ENCODE measurements around the gene GORASP2. TPM values are rescaled to one million over a fixed set of nuclear protein-coding genes. Genes with fewer than 3 reads are reported as not detected.

GORASP2 gene
- polyA plus RNA-seq, 4 donors = 69.8 to 90.3 (median 85.3) TPM

- DNase-seq (ENCODE audit: low read depth in 4 of 4, low spot score in 2 of 4) = no peak
Observed at GRCh38 chr2:170922634-170923494, 6.2 kb upstream of the GORASP2 start.

GRCh38 chr2:170923799-170924198 lies 5.3 kb upstream of the GORASP2 start:
- no peak for DNase-seq (ENCODE audit: low read depth in 4 of 4, low spot score in 2 of 4)

GRCh38 chr2:170924969-170925368 lies 4.1 kb upstream of the GORASP2 start:
- no peak for DNase-seq (ENCODE audit: low read depth in 4 of 4, low spot score in 2 of 4)

GRCh38 chr2:170925923-170926322 lies 3.1 kb upstream of the GORASP2 start:
- DNase-seq (ENCODE audit: low read depth in 4 of 4, low spot score in 2 of 4) = no peak

GRCh38 chr2:170926743-170927297 lies 2.2 kb upstream of the GORASP2 start:
- no peak for DNase-seq (ENCODE audit: low read depth in 4 of 4, low spot score in 2 of 4)

GRCh38 chr2:170928036-170928823 lies 823 bp upstream of the GORASP2 start:
- no peak for DNase-seq (ENCODE audit: low read depth in 4 of 4, low spot score in 2 of 4)

GRCh38 chr2:170929686-170930050 lies 615 bp downstream of the GORASP2 start:
- DNase-seq (ENCODE audit: low read depth in 4 of 4, low spot score in 2 of 4) = peak; percentile 41 to 56 (median 53)

GRCh38 chr2:170930131-170930990 lies 1.3 kb downstream of the GORASP2 start:
- peak in 2 of 4 donors; percentile 13 to 23 for DNase-seq (ENCODE audit: low read depth in 4 of 4, low spot score in 2 of 4)

- no peak for DNase-seq (ENCODE audit: low read depth in 4 of 4, low spot score in 2 of 4)
Observed at GRCh38 chr2:170930991-170931266, 1.9 kb downstream of the GORASP2 start.

- no peak for DNase-seq (ENCODE audit: low read depth in 4 of 4, low spot score in 2 of 4)
Observed at GRCh38 chr2:170932166-170932565, 3.1 kb downstream of the GORASP2 start.

GRCh38 chr2:170932948-170933347 lies 3.9 kb downstream of the GORASP2 start:
- no peak for DNase-seq (ENCODE audit: low read depth in 4 of 4, low spot score in 2 of 4)

- DNase-seq (ENCODE audit: low read depth in 4 of 4, low spot score in 2 of 4) = no peak
Observed at GRCh38 chr2:170937709-170938379, 8.8 kb downstream of the GORASP2 start.

- DNase-seq (ENCODE audit: low read depth in 4 of 4, low spot score in 2 of 4) = no peak
Observed at GRCh38 chr2:170940066-170940465, 11.0 kb downstream of the GORASP2 start.

- no peak for DNase-seq (ENCODE audit: low read depth in 4 of 4, low spot score in 2 of 4)
Observed at GRCh38 chr2:170942615-170943014, 13.6 kb downstream of the GORASP2 start.

GRCh38 chr2:170943041-170943440 lies 14.0 kb downstream of the GORASP2 start:
- DNase-seq (ENCODE audit: low read depth in 4 of 4, low spot score in 2 of 4) = no peak

- no peak for DNase-seq (ENCODE audit: low read depth in 4 of 4, low spot score in 2 of 4)
Observed at GRCh38 chr2:170943596-170943995, 14.5 kb downstream of the GORASP2 start.

- DNase-seq (ENCODE audit: low read depth in 4 of 4, low spot score in 2 of 4) = no peak
Observed at GRCh38 chr2:170944545-170944944, 15.5 kb downstream of the GORASP2 start.

- no peak for DNase-seq (ENCODE audit: low read depth in 4 of 4, low spot score in 2 of 4)
Observed at GRCh38 chr2:170949415-170949814, 20.4 kb downstream of the GORASP2 start.

GRCh38 chr2:170950221-170950761 lies 21.2 kb downstream of the GORASP2 start:
- DNase-seq (ENCODE audit: low read depth in 4 of 4, low spot score in 2 of 4) = no peak

- no peak for DNase-seq (ENCODE audit: low read depth in 4 of 4, low spot score in 2 of 4)
Observed at GRCh38 chr2:170953941-170954340, 24.9 kb downstream of the GORASP2 start.

Data from left renal cortex interstitium (tissue), 4 donors.